Osteoblast (primary cell): ENCODE data around the gene BCAR3. TPM values are rescaled to one million over a fixed set of nuclear protein-coding genes. Genes with fewer than 3 reads are reported as not detected.

Source experiments
- DNase-seq: peaks from one replicate; pipeline ENCODE4 v3.0.0; 2011; ENCODE audit warnings: low spot score, mixed read lengths; ENCODE audit not compliant: insufficient read length; ENCODE audit errors: missing footprints
- H2AFZ ChIP-seq: 2 replicates; pipeline ENCODE4 v1.6.0; 2011; ENCODE audit warnings: mild to moderate bottlenecking, low read length
- H3K27ac ChIP-seq: 2 replicates; pipeline ENCODE4 v1.5.1; 2011; ENCODE audit warnings: mild to moderate bottlenecking, low read depth, low read length, moderate library complexity
- H3K27me3 ChIP-seq: 2 replicates; pipeline ENCODE4 v1.6.0; 2012; ENCODE audit warnings: mild to moderate bottlenecking, control low read depth, inconsistent platforms, low read length, moderate library complexity; ENCODE audit not compliant: insufficient read depth
- H3K36me3 ChIP-seq: 2 replicates; pipeline ENCODE4 v1.5.1; 2011; ENCODE audit warnings: mild to moderate bottlenecking, low read length, control low read depth, moderate library complexity; ENCODE audit not compliant: insufficient read depth
- H3K4me1 ChIP-seq: 2 replicates; pipeline ENCODE4 v1.5.1; 2011; ENCODE audit warnings: mild to moderate bottlenecking, low read length, control low read depth, moderate library complexity; ENCODE audit not compliant: insufficient read depth
- H3K4me2 ChIP-seq: 2 replicates; pipeline ENCODE4 v1.6.0; 2011; ENCODE audit warnings: mild to moderate bottlenecking, low read length; ENCODE audit not compliant: insufficient read depth
- H3K4me3 ChIP-seq: fragments of 200-600 bp; sonication (generic); 3 replicates; pipeline ENCODE4 v1.5.1; 2012; ENCODE audit warnings: mild to moderate bottlenecking, low read length, inconsistent platforms; ENCODE audit not compliant: insufficient read depth
- H3K79me2 ChIP-seq: 2 replicates; pipeline ENCODE4 v1.6.0; 2012; ENCODE audit warnings: mild to moderate bottlenecking, low read length, control low read depth, inconsistent platforms; ENCODE audit not compliant: insufficient read depth
- H3K9me3 ChIP-seq: 2 replicates; pipeline ENCODE4 v1.5.1; 2011; ENCODE audit warnings: low read depth, low read length, control low read depth
- H4K20me1 ChIP-seq: 2 replicates; pipeline ENCODE4 v1.6.0; 2012; ENCODE audit warnings: mild to moderate bottlenecking, low read length, control low read depth; ENCODE audit not compliant: insufficient read depth
- total RNA-seq: library from RNA; depleted of rRNA; stranded (reverse); fragments of >200 nt; gene quantifications from 2 replicates; pipeline ENCODE4 v1.2.3, GENCODE V29; 2012
- TF ChIP-seq, protein P1 (sequence below): IDR thresholded peaks from 2 replicates; pipeline ENCODE4 v1.5.1; 2011; ENCODE audit warnings: mild to moderate bottlenecking, low read depth, low read length, moderate library complexity; ENCODE audit errors: extremely low read depth

Gene BCAR3
- total RNA-seq, 1 donor: 34.0 TPM

DNA sequence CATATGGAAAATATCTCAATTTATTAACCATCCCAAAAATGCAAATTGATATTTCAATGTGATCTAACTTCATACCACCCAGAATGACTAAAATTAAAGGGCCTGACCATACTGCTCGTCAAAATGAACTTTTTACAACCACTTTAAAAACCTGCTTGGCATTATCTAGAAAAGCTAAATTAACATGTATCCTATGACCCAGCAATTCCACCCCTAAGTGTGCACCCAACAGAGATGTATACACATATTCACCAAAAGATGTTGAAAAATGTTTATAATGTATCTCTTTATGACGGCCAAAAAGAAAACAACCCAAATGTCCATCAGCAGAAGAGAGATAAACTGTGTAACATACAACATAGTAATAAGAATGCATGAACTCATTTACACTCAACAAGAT lies 1.6 kb upstream of the BCAR3 start:
- no peaks in the 10 kb centered on the region for H3K9me3 ChIP-seq
- no peaks in the 10 kb centered on the region for H3K36me3 ChIP-seq
- H3K4me1 ChIP-seq: peaks cover 23% of the 10 kb centered on the region
- TF ChIP-seq, protein P1, sequence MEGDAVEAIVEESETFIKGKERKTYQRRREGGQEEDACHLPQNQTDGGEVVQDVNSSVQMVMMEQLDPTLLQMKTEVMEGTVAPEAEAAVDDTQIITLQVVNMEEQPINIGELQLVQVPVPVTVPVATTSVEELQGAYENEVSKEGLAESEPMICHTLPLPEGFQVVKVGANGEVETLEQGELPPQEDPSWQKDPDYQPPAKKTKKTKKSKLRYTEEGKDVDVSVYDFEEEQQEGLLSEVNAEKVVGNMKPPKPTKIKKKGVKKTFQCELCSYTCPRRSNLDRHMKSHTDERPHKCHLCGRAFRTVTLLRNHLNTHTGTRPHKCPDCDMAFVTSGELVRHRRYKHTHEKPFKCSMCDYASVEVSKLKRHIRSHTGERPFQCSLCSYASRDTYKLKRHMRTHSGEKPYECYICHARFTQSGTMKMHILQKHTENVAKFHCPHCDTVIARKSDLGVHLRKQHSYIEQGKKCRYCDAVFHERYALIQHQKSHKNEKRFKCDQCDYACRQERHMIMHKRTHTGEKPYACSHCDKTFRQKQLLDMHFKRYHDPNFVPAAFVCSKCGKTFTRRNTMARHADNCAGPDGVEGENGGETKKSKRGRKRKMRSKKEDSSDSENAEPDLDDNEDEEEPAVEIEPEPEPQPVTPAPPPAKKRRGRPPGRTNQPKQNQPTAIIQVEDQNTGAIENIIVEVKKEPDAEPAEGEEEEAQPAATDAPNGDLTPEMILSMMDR: no peak
- H3K27me3 ChIP-seq: no peaks in the 10 kb centered on the region
- peaks cover 30% of the 10 kb centered on the region for H3K79me2 ChIP-seq
- no peak overlapping the region for H3K27ac ChIP-seq
- peaks cover 17% of the 10 kb centered on the region for H4K20me1 ChIP-seq
- DNase-seq: no peak
- no peak overlapping the region for H3K4me3 ChIP-seq
- no peak overlapping the region for H3K4me2 ChIP-seq
- no peak overlapping the region for H2AFZ ChIP-seq

DNA sequence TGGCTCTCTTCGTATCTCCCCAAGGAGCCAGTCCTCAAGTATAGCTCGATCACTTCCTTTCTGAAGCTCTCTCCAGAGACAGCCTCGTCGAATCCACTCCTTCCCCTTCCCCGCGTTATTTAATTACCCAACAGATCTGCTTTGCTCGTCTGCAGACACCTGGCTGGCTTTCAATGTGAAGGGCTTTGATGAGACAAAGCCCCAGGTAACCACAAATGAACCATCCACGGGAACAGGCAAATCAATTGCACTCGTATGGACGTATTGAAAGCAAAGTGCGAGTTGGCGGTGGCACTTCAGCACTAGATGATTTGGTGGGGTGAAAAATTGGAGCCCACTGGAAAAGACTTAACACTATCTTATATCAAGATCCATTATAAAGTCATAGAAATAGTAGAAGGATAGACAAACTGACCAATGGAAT lies 364 bp upstream of the BCAR3 start:
- Histone ChIP-seq H3K79me2 (peaks cover 42% of the 10 kb centered on the region), H2AFZ (peak overlapping the region; percentile 91), H3K36me3 (peaks cover 4% of the 10 kb centered on the region), H4K20me1 (peaks cover 23% of the 10 kb centered on the region), H3K9me3 (no peaks in the 10 kb centered on the region), H3K27me3 (no peaks in the 10 kb centered on the region), H3K27ac (peak overlapping the region; percentile 56), H3K4me3 (peak overlapping the region; percentile 74), H3K4me2 (peak overlapping the region; percentile 94), H3K4me1 (peaks cover 28% of the 10 kb centered on the region)
- TF ChIP-seq, protein P1: no peak
- peak; percentile 66 for DNase-seq

DNA sequence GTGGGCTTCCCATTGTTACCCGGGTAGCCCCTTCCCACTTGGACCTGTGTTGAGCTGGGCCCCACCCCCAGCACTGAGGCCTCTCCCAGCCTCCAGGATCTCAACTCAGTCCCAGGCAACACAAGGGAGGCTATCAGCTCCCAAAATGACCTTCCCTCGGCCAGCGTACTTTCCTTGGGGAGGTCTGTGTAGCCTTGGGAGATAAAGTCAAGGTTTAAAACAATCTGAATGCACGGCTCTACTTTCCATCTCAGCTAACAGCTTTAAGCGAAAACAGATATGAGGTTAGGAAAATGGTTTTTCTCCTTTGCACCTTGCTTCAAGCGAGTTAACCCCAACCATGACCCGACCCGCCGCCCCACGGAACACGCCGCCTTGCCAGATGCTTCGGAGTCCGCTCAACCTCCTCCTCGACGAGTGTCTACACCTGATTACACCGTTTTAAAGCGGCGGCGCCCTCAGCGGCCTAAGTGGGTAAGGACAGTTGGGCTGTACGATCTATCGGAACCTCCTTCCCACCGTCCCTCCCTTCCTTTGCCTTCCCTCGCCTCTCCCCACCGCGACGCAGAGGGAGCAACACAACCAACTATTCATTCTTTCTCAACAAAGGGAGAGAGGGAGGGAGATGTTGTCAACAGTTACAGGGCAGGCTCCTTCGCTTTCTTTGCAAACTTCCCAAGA lies 1.1 kb downstream of the BCAR3 start:
- peaks cover 4% of the 10 kb centered on the region for H3K36me3 ChIP-seq
- H3K27ac ChIP-seq: peak overlapping the region; percentile 37
- H3K4me2 ChIP-seq: peak overlapping the region; percentile 94
- H2AFZ ChIP-seq: peak overlapping the region; percentile 73
- no peaks in the 10 kb centered on the region for H3K9me3 ChIP-seq
- peaks cover 55% of the 10 kb centered on the region for H3K79me2 ChIP-seq
- DNase-seq: peak; percentile 97
- H3K4me3 ChIP-seq: peak overlapping the region; percentile 74
- H4K20me1 ChIP-seq: peaks cover 36% of the 10 kb centered on the region
- TF ChIP-seq, protein P1: peak; percentile 52
- H3K27me3 ChIP-seq: no peaks in the 10 kb centered on the region
- peaks cover 41% of the 10 kb centered on the region for H3K4me1 ChIP-seq

DNA sequence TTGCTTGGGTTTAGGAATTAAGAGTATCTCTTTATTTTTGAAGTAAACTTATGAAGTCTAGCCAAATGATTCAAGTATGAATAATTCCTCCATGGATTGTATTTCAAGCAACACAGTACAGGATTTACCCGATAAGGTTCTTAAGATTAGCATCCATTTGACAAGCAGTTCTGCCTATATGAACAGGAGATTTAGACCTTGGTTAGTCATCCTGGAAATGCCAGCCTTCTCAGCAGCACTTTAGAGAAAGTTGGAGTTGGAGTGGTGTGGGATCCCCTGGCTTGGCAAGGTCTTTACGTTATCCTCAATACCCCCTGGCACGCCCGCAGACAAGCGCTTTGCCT lies 1.6 kb downstream of the BCAR3 start:
- Histone ChIP-seq H3K27me3 (no peaks in the 10 kb centered on the region), H4K20me1 (peaks cover 42% of the 10 kb centered on the region), H3K4me1 (peaks cover 46% of the 10 kb centered on the region), H3K27ac (peak overlapping the region; percentile 37), H3K4me2 (peak overlapping the region; percentile 94), H3K9me3 (no peaks in the 10 kb centered on the region), H3K4me3 (peak overlapping the region; percentile 74), H2AFZ (peak overlapping the region; percentile 73), H3K36me3 (peaks cover 4% of the 10 kb centered on the region), H3K79me2 (peaks cover 60% of the 10 kb centered on the region)
- peak; percentile 87 for DNase-seq
- TF ChIP-seq, protein P1: no peak
